IPS DF 4.7 (cell line): ENCODE data around the gene HYPK.

Experiments used
- DNase-seq: peaks from one replicate; pipeline ENCODE4 v3.0.0-alpha.2; 2013; ENCODE audit warnings: low spot score; ENCODE audit errors: extremely low read depth

Gene HYPK

GRCh38 chr15:43845421-43845820 is 45.0 kb downstream of the HYPK start:
- no peak for DNase-seq

GRCh38 chr15:43851251-43851650 is 50.9 kb downstream of the HYPK start:
- no peak for DNase-seq

- no peak for DNase-seq
Observed at GRCh38 chr15:43852607-43853006, 52.2 kb downstream of the HYPK start.
